Dedifferentiated amniotic fluid mesenchymal stem cell (primary cell): Measurements from ENCODE around the gene PPP1R36.
"Not testable (repeated sequence)": the region's sequence is repeated elsewhere in the genome, so short reads cannot be mapped to it uniquely, and the experiment has no call there.

ENCODE experiments used
- DNase-seq: peaks from one replicate; pipeline ENCODE4 v3.0.0-alpha.2; 2016; ENCODE audit errors: extremely low spot score

PPP1R36 gene

DNA sequence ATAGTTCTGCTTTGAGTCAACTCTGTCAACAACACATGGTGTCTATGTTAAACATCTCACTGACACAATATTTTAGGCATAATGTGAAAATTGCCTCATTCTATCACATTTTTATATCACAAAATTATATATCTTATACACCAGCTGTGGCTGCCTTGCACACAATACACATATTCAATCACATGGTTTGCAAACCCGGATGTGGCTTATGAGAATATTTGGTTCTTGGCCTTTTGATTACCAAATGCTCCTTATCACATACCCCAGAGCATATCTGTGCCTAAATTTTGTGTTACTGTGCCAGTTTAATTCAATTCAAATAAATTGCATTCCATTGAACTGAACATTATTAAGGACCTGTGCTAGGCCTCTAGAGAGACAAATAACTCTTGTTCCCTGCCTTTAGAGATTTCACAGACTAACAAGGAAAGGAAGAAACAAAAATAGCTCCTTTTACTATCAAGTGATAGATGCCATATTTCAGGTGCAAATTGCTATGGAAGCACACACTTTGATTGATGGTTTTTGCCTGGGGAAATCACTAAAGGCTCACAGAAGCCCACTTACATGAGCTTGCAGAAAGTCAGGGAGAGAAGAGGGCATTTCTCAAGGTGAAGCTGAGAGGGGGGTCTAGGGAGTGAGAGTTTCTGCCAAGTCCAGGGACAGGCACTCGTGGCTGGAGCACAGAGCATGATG is 63.4 kb downstream of the PPP1R36 start:
- DNase-seq, result no peak

- DNase-seq, result no peak
Observed at GRCh38 chr14:64614166-64614565, 64.4 kb downstream of the PPP1R36 start.

- no peak for DNase-seq
Observed at GRCh38 chr14:64614805-64615391, 65.1 kb downstream of the PPP1R36 start.

DNA sequence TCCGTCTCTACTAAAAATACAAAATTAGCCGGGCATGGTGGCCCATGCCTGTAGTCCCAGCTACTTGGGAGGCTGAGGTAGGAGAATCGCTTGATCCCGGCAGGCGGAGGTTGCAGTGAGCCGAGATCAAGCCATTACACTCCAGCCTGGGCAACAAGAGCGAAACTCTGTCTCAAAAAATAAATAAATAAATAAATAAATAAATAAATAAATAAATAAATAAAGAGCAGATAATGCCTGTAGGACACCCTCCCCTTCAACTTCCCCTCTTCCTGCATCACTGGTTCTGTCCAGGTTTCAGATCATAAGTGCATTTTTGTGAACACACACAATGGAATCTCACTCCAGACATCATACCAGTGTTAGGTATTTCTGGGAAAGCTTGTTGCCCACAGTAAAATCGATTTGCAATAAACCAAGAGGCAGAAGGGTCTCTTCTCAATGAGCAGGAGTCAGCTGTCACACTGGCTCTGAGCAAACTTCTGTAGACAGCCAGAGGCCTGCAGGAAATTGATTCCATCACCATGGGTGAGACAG is 68.2 kb downstream of the PPP1R36 start:
- DNase-seq, result not testable (repeated sequence)

GRCh38 chr14:64620910-64621309 is 71.1 kb downstream of the PPP1R36 start:
- DNase-seq, result no peak

DNA sequence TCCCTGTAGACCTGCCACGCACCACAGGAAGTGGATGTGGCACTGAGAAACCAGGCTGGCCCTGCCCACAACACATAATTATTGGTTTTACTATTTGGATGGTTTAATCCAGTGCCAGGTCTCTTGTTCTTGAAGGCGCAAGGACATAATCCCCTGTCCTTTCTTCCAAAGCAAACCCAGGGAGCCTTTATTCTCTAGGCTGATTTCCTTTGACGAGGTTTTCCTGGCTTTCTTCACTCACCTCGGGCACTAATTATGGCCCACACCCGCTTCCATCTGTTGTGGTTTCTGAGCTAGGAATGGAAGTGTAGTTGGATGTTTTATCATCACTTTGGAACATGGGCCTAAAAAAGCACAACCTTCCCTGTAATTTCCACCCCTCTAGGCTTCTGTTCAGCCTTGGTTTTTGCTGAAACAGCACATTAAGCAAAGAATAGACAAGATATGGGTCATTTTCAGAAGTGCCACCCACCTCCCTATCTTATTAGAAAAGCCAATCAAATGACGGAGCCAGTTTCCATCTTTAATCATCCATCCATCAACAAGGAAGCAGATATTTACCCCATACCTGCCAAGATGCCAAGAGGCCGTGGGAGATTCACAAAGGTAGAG is 73.9 kb downstream of the PPP1R36 start:
- DNase-seq, result no peak

GRCh38 chr14:64625386-64626232 is 75.8 kb downstream of the PPP1R36 start:
- no peak for DNase-seq

DNA sequence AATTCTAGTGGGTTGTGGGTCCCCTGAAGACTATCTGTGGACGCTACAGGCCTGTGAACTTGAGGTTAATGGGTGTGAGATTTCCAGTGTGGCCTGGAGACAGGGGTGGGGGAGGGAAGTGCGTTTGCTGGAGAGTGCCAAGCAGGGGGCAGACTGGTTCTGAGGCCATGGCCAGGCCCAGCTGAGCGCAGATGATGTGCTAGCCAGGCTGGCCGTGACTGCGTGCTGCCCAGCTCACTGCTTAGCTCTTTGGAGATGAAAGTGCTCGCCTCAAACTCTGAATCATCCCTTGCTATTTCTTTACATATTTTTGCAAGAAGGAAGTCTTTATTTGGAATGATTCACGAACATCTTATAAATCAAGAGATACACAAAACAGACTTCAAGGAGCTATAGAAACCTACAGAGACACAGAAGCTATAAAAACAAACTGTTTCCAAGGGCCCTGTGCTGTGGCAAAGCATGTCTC is 79.2 kb downstream of the PPP1R36 start:
- peak; percentile 74 for DNase-seq

- no peak for DNase-seq
Observed at GRCh38 chr14:64630778-64631177, 81.0 kb downstream of the PPP1R36 start.

DNA sequence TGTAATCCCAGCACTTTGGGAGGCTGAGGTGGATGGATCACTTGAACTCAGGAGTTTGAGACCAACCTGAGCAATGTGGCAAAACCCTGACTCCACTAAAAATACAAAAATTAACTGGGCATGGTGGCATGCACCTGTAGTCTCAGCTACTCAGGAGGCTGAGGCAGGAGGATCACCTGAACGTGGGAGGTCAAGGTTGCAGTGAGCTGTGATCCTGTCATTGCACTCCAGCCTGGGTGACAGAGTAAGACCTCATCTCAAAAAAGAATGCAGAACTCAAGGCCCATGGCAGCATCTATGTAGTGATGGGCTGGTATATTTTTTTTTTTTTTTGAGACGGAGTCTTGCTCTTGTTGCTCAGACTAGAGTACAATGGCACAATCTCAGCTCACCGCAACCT is 81.5 kb downstream of the PPP1R36 start:
- not testable (repeated sequence) for DNase-seq

DNA sequence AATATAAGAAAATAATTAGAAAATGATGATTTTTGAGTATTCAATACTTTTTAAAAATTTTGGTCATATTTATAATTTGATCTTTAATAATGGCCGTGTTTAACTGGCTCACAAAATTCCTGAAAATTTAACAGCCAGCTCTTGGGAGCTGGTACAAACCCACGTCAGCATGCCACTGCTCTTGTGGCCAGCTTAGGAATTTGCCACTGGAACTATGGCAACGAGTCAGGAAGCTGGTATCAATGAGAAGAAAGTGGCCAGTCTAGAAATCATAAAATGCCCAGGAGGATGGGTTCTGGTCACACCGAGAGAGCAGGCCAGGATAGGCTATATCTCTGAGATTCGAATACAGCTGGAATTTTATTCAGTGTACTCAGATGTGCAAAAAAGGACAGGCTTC is 82.3 kb downstream of the PPP1R36 start:
- DNase-seq, result no peak

GRCh38 chr14:64634558-64634957 is 84.8 kb downstream of the PPP1R36 start:
- no peak for DNase-seq

GRCh38 chr14:64636208-64636979 is 86.6 kb downstream of the PPP1R36 start:
- DNase-seq, result peak; percentile 39

DNA sequence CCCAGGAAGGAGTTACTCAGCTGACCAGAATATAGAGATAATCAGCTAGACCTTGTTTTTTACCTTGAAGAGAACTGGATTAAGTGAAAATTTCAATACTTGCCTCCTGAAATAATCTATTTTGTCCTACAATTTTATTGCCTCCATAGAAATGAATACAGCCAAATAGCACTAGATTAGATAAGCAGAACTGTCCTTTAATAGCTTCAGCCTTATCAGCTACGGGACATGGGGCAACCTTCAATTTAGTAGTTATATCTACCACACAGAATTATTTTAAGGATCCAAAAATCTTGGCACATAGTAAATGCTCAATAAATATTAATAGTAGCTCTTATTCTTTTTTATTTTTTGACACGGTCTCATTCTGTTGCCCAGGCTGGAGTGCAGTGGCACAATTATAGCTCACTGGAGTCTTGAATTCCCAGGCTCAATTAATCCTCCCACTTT is 87.2 kb downstream of the PPP1R36 start:
- no peak for DNase-seq

DNA sequence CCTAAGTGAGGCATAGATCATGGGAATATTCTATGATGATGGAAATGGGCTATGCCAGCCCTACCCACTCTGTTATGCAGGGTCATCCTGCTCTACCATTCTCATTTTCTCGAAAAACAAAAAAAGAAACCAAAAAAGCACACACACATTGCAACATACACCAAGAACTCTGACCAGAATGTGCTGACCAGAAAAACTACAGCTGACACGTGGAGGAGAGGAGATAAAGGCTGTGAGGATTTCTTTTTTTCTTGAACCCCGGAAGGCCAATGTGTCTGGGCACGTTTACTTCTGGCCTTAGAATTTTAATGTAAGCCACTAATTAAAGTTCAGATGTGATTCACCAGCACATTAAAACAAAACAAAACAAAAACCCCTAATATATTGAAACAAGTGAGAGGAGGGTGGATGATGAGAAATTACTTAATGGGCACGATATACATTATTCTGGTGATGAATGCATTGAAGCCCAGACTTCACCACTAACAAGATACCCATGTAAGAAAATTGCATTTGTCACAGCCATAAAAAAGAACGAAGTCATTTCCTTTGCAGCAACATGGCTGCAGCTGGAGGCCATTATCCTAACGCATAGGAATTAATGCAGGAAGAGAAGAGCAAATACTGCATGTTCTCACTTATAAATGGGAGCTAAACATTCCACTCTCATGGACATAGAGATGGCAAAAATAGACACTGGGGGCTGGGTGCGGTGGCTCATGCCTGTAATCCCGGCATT is 88.1 kb downstream of the PPP1R36 start:
- no peak for DNase-seq

GRCh38 chr14:64638625-64639024 is 88.9 kb downstream of the PPP1R36 start:
- no peak for DNase-seq
